Esophagus muscularis mucosa (tissue), 4 donors: ENCODE results near the gene KMT5B. TPM values are rescaled to one million over a fixed set of nuclear protein-coding genes. Genes with fewer than 3 reads are reported as not detected.

Experiments used
- DNase-seq: peaks from one replicate; pipeline ENCODE4 v3.0.0-alpha.2; 2017; ENCODE audit errors: extremely low spot score
- H3K27ac ChIP-seq, 4 donors: fragments of 200-600 bp; sonication (generic); replicated peaks in 1 of 4; 1 replicate in 3 of 4; 2 replicates in 1 of 4; pipeline ENCODE4 v1.5.1; 2016 to 2019; ENCODE audit warnings: mild to moderate bottlenecking in 1 of 4
- H3K27me3 ChIP-seq, 4 donors: fragments of 200-600 bp; sonication (generic); one replicate each; pipeline versions ENCODE4 v1.5.1 to v1.6.0; 2016 to 2019
- H3K36me3 ChIP-seq, 4 donors: fragments of 200-600 bp; sonication (generic); one replicate each; pipeline ENCODE4 v1.5.1; 2016 to 2019
- H3K4me1 ChIP-seq, 4 donors: fragments of 200-600 bp; sonication (generic); one replicate each; pipeline ENCODE4 v1.5.1; 2016 to 2019
- H3K4me3 ChIP-seq, 4 donors: fragments of 200-600 bp; sonication (generic); 1 replicate in 2 of 4; 2 replicates in 2 of 4; pipeline ENCODE4 v1.5.1; 2016 to 2019; ENCODE audit warnings: mild to moderate bottlenecking in 4 of 4, moderate library complexity in 1 of 4
- H3K9me3 ChIP-seq, 4 donors: fragments of 200-600 bp; sonication (generic); 1 replicate in 3 of 4; 2 replicates in 1 of 4; pipeline ENCODE4 v1.5.1; 2016 to 2019
- CTCF ChIP-seq, 3 experiments: fragments of 200-600 bp in 2 of 3; fragments of 450-650 bp in 1 of 3; sonication (generic) in 2 of 3; IDR thresholded peaks; one replicate each; pipeline ENCODE4 v1.5.1; 2017 to 2019; ENCODE audit warnings: antibody characterized with exemption in 3 of 3, mild to moderate bottlenecking in 2 of 3, moderate library complexity in 1 of 3
- EP300 ChIP-seq: sonication (generic); formaldehyde crosslinking; IDR thresholded peaks from one replicate; pipeline ENCODE4 v1.6.1; 2017; ENCODE audit warnings: antibody characterized with exemption
- POLR2A ChIP-seq: fragments of 450-650 bp; IDR thresholded peaks from one replicate; pipeline ENCODE4 v1.6.1; 2017; ENCODE audit warnings: antibody characterized with exemption, moderate library complexity, mild to moderate bottlenecking, low read depth
- POLR2AphosphoS5 ChIP-seq, 2 donors: sonication (generic); formaldehyde crosslinking; IDR thresholded peaks; one replicate each; pipeline ENCODE4 v1.6.1; 2017; ENCODE audit warnings: antibody characterized with exemption in 2 of 2
- WGBS: methylation state at CpG from one replicate; pipeline ENCODE4 v1.1.5; 2018; 5-methylcytosine and 5-hydroxymethylcytosine counted together
- intact Hi-C: fragments of 100-400 bp; cut with DNase I; formaldehyde crosslinking; loops from one replicate; pipeline ENCODE4 v1.15.1; 2023
- total RNA-seq, 4 donors: library from RNA; depleted of rRNA; stranded (reverse); fragments of >200 nt; gene quantifications; one replicate each; pipeline versions ENCODE4 v1.1.0 to v1.2.1, GENCODE V29; 2016

KMT5B gene
- total RNA-seq, 4 donors from 2014 or later: 28.7 to 49.4 (median 43.3) TPM

DNA sequence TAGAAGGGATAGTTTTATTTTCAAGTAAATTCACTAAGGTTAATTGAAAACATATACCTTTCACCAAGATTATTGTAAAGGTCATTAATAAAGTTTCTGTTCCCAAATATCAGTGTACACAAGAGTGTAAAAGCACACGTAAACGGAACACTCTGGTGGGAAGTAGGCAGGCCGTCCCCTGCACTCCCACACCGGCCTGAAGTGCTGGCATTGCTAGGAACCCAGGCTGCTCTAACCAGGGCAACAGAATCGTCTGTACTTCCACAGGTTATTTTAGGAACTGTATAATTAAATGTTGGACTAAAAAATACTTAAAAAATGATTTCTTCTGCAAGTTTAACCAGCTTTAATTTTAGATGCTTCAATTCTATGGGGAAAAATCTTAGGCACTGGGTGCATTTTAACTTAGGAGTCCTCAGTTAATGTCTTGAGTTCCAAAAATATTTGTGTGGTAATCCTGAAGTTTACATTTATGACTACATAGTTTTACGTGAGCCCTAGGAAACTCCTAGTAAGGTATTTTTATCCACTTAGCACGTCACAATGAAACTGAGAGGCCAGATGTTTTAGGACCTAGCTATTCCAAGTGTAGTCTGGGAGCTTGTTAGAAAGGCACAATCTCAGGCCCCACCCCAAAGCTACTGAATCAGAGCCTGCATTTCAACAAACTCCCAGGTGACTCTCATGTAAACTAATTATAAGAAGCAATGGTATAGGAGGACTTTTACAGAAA lies 31.2 kb downstream of the KMT5B start:
- H3K27me3 ChIP-seq: no peaks in the 10 kb centered on the region
- TF ChIP-seq CTCF (IDR thresholded peaks at IDR 0.05) (peak in 1 of 3 experiments; percentile 7), POLR2A (no peak), POLR2AphosphoS5 (IDR thresholded peaks at IDR 0.05) (peak; percentile 36 to 52)
- H3K9me3 ChIP-seq: no peaks in the 10 kb centered on the region
- H3K36me3 ChIP-seq: peaks cover 21 to 77% (median 65%) of the 10 kb centered on the region in 4 donors
- no peak overlapping the region for H3K4me3 ChIP-seq
- DNase-seq: no peak
- whole genome bisulfite sequencing: 55% methylated on average over 7 of the region's 7 CpGs
- intact Hi-C loops: no loop called here
- H3K4me1 ChIP-seq: peaks cover 0 to 15% (median 10%) of the 10 kb centered on the region in 4 donors
- peak overlapping the region; percentile 73 to 86 (median 78) for H3K27ac ChIP-seq

GRCh38 chr11:68179847-68180246 lies 33.2 kb downstream of the KMT5B start:
- DNase-seq: no peak
- peaks cover 0 to 15% (median 10%) of the 10 kb centered on the region in 4 donors for H3K4me1 ChIP-seq
- H3K4me3 ChIP-seq: no peak overlapping the region
- TF ChIP-seq EP300: no peak
- TF ChIP-seq CTCF (IDR thresholded peaks at IDR 0.05): no peak
- no peak for TF ChIP-seq POLR2AphosphoS5 (IDR thresholded peaks at IDR 0.05)
- TF ChIP-seq POLR2A: no peak
- 94% methylated on average over 2 of the region's 2 CpGs for WGBS
- peaks cover 17 to 81% (median 65%) of the 10 kb centered on the region in 4 donors for H3K36me3 ChIP-seq
- intact Hi-C loops: no loop called here
- H3K27ac ChIP-seq: no peak overlapping the region
- H3K9me3 ChIP-seq: no peaks in the 10 kb centered on the region
- H3K27me3 ChIP-seq: no peaks in the 10 kb centered on the region

DNA sequence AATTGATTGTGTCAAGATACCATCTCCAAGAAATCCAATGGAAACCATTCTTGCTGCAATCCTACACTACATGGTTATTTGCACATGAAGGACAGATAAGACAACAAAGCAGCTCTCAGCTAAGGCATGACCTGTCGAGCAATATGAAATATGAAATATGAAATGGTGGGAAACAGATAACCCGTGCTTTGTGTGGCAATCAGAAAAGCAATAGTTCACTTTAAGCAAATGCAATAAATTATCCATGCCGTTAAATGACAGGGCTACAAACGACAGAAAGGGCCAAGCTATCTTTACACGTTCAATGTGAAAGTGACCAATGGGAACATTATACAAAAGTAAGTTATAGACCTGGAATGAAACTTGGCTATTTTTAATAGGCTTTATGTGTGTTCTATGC lies 35.2 kb downstream of the KMT5B start:
- H3K36me3 ChIP-seq: peaks cover 24 to 81% (median 66%) of the 10 kb centered on the region in 4 donors
- no peaks in the 10 kb centered on the region for H3K27me3 ChIP-seq
- H3K4me1 ChIP-seq: peaks cover 0 to 15% (median 10%) of the 10 kb centered on the region in 4 donors
- DNase-seq: no peak
- TF ChIP-seq POLR2AphosphoS5 (IDR thresholded peaks at IDR 0.05) (no peak), CTCF (IDR thresholded peaks at IDR 0.05) (no peak), EP300 (no peak), POLR2A (no peak)
- WGBS: 94% methylated on average over 5 of the region's 5 CpGs
- H3K9me3 ChIP-seq: no peaks in the 10 kb centered on the region
- intact Hi-C loops: no loop called here
- H3K27ac ChIP-seq: no peak overlapping the region
- H3K4me3 ChIP-seq: no peak overlapping the region

DNA sequence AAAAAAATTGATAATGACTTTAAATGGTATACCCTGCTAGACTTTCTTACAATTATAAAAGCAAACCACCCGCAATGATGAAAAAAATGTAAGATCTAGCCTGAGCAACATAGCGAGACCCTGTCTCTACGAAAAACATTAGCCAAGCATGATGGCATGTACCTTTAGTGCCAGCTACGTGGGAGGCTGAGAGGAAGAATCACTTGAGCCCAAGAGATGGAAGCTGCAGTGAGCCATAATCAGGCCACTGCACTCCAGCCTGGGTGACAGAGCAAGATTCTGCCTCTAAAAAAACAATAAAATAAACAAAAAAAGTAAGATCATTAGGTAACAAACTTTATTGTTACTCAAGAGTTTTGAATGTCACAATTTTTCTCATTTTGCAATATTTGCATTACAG lies 39.2 kb downstream of the KMT5B start:
- no peaks in the 10 kb centered on the region for H3K9me3 ChIP-seq
- WGBS: 82% methylated on average over 4 of the region's 4 CpGs
- H3K27ac ChIP-seq: no peak overlapping the region
- no peak for DNase-seq
- H3K36me3 ChIP-seq: peaks cover 45 to 97% (median 87%) of the 10 kb centered on the region in 4 donors
- TF ChIP-seq CTCF (IDR thresholded peaks at IDR 0.05) (no peak), POLR2A (no peak), POLR2AphosphoS5 (IDR thresholded peaks at IDR 0.05) (no peak), EP300 (no peak)
- no peak overlapping the region for H3K4me3 ChIP-seq
- intact Hi-C loops: no loop called here
- H3K27me3 ChIP-seq: no peaks in the 10 kb centered on the region
- no peaks in the 10 kb centered on the region for H3K4me1 ChIP-seq
